ENCODE measurements around the gene CENPO. TPM values are rescaled to one million over a fixed set of nuclear protein-coding genes. Genes with fewer than 3 reads are reported as not detected.
"Not testable (repeated sequence)": the region's sequence is repeated elsewhere in the genome, so short reads cannot be mapped to it uniquely, and the experiment has no call there.

The CENPO gene
- total RNA-seq, 1 donor from 2014 or later: 11.6 TPM

GRCh38 chr2:24788816-24789215 is 4.4 kb upstream of the CENPO start:
- no peak for DNase-seq

GRCh38 chr2:24791452-24791851 is 1.8 kb upstream of the CENPO start:
- DNase-seq: no peak

- DNase-seq: no peak
These were observed 717 bp upstream of the CENPO start for GRCh38 chr2:24792542-24792873.

GRCh38 chr2:24793761-24794435 is 673 bp downstream of the CENPO start:
- peak; percentile 63 for DNase-seq

DNA sequence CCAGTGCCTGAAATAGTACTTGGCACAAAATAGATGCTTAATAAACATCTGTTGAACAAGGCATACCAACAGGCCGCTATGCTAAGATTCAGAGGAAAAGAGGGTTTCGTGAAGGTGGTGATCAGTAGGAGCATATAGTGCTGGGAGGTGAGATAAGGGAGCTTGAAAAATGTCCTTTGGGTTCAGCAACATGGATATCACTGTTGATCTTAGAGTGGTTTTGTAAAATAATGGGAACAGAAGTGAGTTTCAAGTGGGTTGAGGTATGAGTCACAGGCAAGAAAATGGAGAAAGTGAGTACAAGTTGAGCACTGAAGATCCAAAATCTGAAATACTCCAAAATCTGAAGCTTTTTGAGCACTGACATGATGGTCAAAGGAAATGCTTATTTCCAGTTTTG is 4.4 kb downstream of the CENPO start:
- no peak for DNase-seq

GRCh38 chr2:24800487-24800886 is 7.3 kb downstream of the CENPO start:
- DNase-seq: not testable (repeated sequence)

DNA sequence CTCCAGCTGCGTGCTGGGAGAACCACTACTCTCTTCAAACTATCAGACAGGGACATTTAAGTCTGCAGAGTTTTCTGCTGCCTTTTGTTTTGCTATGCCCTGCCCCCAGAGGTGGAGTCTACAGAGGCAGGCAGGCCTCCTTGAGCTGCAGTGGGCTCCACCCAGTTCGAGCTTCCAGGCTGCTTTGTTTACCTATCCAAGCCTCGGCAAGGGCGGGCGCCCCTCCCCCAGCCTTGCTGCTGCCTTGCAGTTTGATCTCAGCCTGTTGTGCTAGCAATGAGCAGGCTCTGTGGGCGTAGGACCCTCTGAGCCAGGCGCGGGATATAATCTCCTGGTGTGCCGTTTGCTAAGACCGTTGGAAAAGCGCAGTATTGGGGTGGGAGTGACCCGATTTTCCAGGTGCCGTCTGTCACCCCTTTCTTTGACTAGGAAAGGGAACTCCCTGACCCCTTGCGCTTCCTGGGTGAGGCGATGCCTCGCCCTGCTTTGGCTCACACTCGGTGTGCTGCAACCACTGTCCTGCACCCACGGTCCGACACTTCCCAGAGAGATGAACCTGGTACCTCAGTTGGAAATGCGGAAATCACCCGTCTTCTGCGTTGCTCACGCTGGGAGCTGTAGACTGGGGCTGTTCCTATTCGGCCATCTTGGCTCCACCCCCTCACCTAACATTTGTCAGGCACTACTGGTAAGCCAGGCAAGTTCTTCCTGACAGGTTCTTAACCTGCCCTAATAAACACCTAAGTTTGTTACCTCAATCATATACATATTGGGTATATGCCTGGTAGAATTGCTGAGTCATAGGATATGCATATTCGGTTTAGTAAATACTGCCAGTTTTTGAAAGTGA is 12.8 kb downstream of the CENPO start:
- DNase-seq: not testable (repeated sequence)

- DNase-seq: no peak
These were observed 13.4 kb downstream of the CENPO start for GRCh38 chr2:24806661-24807036.

- no peak for DNase-seq
These were observed 16.2 kb downstream of the CENPO start for GRCh38 chr2:24809316-24810007.

GRCh38 chr2:24813691-24814137 is 20.5 kb downstream of the CENPO start:
- no peak for DNase-seq

DNA sequence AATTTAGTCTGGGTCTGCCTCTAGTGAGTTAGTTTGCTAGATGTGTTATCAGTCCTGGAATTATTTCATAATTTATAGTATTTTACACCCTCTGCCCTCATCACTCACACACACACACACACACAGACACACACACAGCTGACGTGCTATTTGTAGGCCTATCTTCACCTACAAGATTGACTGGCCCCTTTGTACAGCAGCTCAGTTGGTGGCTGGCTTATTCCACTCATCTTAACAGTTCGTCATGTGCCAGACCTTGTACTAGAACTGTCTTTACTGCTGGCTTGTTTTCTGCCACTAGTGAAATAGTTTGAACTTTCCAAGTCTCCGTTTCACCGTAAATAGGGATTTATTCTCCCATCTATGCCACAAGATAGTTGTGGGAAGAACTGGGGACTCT is 21.3 kb downstream of the CENPO start:
- DNase-seq: no peak

- no peak for DNase-seq
These were observed 21.9 kb downstream of the CENPO start for GRCh38 chr2:24815171-24815570.

- no peak for DNase-seq
These were observed 23.2 kb downstream of the CENPO start for GRCh38 chr2:24816404-24816803.

DNA sequence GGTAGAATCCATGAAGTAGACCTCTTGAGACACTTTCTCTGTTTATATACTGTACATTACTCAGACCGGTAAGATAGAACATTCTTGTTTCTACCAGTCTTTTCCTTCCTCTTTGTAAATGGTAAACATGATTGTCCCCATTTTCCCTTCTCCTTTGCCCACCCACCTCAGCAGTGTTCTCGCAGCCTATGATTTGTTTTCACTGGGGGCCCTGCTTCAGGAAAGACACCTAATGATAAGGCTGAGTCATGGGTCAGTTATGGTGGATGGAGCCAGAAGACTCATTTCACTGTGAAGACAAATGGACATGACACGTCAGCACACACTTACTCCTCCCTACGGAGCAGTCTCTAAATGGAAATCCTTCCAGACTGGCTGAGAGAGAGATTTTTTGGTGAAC is 23.7 kb downstream of the CENPO start:
- DNase-seq: peak; percentile 85

DNA sequence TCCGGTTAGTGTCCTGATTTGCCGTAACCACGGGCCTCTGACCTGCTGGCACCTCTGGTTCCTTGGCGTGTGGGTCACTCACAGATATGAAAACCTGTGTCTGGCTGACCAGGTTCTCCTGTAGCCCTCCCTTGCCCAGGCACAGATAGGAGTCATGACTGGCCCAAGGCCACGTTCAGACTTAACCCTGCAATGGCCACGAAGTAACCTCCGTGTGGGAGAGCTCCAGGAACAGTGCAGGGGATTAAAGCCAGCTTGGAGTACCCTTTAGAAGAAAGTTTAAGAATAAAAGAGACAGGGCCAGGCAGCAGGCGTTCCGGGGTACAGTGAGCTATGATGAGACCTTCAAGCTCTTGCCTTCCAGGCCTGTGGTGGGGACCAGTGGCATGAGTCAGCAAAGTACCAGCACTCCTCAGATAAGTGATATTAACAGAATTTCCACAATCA is 25.5 kb downstream of the CENPO start:
- no peak for DNase-seq

DNA sequence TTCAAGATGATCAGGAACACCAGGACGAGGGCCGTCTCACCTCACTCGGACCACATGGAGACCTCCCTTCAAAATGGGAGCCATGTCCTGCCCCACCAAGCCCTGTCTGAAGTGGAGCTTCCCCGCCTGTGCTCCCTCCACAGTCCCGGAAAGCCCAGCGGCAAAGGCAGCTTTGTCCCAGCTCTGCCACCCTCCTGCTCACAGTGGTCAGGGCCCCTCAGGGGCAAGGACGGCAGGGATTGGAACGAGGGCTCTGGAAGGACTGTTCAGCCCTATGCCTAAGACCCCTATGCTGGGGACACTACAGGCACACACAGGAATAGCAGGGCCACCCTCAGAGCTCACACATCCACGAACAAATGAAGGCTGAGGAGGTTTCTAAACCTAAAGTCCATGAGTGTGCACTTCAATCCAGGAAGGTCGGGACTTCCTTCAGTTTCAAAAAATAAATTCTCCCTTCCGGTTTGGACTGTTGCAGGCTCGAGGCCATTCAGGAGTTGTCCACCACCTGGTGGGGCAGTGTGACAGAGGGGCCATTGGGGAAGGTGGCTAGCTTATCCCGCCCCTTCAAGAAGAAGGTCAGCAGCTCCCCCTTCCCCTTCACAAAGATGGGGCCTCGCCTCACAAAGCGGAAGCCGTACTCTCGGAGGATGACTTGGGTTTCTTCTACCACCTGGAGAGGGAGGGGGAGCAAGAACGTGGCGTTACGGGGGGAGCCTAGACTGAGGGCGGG is 26.4 kb downstream of the CENPO start:
- DNase-seq: no peak

- no peak for DNase-seq
These were observed 26.9 kb downstream of the CENPO start for GRCh38 chr2:24820175-24820513.

- DNase-seq: no peak
These were observed 27.6 kb downstream of the CENPO start for GRCh38 chr2:24820598-24821432.

- no peak for DNase-seq
These were observed 28.2 kb downstream of the CENPO start for GRCh38 chr2:24821433-24821891.

DNA sequence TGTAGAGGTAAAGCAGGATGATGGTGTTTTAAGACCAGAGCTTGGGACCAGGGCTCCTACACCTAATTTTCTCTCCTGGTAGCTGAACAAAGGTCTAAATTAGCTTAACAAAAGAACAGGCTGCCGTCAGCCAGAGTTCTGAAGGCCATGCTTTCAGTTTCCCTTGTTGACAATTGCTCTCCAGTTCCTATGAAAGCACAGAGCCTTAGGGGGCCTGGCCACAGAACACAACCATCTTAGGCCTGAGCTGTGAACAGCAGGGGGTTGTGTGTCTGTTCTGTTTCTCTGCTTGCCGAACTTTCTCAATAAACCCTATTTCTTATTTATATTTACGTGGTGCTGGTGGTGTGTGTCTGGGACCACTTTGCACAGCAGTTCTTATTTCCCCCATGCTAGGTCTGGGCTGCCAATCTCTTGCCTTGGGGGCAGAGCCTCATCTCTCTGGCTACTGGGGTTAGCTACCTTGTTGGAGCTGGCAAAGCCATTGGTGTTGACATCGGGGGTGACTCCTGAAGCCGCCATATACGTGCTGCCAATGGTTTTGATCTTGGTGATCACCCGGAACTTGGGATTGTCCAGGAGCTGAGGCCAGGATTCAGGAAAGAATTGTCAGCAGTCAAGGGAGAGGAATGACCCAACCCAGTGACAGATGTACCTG is 29.0 kb downstream of the CENPO start:
- DNase-seq: no peak

GRCh38 chr2:24824071-24824588 is 30.9 kb downstream of the CENPO start:
- DNase-seq: no peak
